CD4-positive, alpha-beta T cell treated with Interferon gamma for 1 hour (primary cell): ENCODE measurements around the gene CUBN.

ENCODE experiments used
- DNase-seq: peaks from one replicate; pipeline ENCODE4 v3.0.0-alpha.2; 2020

The CUBN gene

GRCh38 chr10:17129741-17130140, at the start of gene CUBN:
Gene CUBN, minus strand, starts transcription at chr10:17129811. Its CDS starts 46 bp downstream, at chr10:17129765.
- DNase-seq, result no peak

DNA sequence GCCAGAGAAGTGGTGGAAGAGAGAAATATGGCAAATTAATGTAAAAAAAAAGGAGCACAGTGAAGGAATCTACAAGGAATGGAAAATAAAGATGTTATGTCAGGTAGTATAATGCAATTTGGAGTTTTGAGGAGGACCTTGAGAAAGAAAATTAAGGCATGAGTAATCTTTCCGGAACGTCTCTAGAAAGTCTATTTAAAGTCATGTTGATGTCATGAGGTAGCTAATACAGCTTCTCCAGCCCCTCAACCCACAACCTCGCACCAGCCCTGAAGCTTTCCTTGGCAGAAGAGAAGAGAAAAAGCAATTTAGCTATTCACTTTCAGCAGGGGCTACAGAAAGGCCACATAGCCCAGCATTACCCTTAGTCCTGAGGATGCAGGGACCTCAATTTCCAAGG, 49.4 kb upstream of the CUBN start:
- DNase-seq, result no peak

- DNase-seq, result no peak
These were observed 48.4 kb upstream of the CUBN start for GRCh38 chr10:17178006-17178405.

DNA sequence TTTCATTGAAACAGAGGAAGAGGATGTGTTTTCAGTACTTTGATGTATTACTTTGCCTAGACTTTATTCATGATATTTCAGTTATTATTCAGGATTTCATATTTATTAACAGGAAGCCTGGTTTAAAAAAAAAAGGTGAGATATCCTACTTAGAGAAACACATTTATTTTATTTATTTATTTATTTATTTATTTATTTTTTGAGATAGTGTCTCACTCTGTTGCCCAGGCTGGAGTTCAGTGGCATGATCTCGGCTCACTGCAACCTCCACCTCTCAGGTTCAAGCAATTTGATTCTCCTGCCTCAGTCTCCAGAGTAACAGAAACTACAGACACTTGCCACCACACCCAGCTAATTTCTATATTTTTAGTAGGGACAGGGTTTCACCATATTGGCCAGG, 47.4 kb upstream of the CUBN start:
- DNase-seq, result no peak

DNA sequence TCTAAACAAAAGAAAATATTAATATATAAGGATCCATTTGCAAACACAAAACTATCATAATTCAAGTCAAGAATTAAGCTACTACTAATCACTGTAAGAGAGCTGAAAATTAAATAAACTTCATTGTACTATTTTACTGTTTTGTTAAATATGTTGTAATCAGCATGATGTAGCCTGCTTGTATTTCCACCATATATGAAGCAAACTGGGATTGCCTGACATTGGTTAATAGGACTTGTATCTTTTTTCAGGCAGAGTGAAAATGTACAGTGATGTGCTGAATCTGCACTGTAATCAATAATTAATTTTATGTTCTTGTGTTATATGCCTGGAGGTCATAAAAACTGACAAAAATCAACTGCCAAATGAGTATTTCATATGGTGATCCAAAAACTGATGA, 46.5 kb upstream of the CUBN start:
- DNase-seq, result no peak

DNA sequence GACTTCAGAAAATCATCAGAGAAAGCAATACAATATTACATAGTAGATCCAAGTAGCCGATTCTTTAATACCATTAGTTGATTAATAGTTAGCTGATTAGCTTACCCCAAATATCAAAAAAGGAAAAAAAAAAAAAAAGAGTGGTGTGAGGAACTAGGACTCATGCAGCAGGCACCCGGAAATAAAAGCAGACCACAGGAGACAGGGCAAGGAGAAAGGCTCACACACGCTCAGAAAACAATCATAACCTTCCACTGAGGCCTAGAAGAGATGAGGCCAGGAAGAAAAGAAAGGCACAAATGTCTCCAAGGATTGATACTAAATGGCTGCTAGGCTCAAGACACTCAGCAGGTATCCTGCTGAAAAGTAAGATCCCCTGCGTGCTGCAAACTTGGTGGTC, 45.9 kb upstream of the CUBN start:
- DNase-seq, result no peak

DNA sequence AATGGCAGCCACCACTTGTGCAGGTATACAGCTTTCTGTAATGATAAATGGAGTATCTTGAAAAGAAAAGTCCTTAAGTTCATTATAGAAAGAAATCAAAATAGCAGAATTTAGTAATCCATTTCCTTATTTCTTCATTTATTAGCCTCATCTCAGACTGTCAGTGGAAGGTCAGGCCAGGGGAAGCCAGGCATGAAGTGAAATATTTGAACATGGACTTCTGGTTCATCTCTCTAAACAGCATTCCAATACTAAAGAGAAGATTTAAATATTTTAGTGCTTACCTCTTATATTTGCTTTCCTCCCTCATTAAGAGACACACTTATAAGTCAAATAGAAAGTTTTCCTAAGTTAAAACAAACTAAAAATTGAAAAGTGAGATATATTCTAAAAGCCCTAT, 45.0 kb upstream of the CUBN start:
- no peak for DNase-seq

DNA sequence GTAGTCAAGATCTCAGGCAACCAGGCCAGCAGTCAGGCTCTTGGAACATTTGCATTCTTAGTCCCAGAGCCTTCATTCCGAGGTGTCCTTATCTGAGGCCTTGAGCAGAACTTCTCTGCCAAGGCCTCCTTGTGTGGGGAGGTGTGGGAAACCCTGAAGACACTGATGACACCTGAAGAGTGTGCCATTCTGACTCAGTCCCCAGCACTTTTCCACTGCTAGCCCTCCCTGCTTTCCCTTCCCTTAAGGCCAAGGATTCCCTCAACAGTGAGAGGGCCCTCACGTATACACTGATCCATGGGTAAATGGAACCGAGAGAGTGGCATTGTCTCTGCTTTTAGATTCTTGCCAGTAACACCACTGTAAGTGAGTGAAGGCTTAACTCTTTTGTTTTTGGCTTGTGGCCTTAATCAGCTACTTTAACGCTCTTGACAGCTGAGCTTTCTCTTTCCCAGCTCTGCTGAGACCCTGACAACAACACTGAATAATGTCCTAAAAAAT, 41.6 kb upstream of the CUBN start:
- no peak for DNase-seq

DNA sequence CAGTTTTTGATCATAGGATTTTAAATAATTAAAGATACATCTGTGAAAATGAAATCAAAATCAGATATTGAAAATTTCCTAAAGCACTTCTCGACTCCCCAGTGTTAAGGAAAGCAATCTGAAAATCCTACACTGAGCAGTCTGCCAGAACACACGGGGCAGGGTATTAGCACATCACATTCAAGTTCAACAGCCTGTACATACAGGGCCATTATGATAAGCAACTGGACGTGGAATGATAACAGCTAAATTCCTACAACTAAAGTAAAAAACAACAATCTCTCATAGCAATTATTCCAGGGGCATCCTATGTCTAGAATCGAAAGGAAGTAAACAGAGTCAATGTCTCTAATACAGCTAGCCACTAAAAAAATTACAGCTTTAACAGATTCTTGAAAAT, 40.2 kb upstream of the CUBN start:
- DNase-seq, result no peak

DNA sequence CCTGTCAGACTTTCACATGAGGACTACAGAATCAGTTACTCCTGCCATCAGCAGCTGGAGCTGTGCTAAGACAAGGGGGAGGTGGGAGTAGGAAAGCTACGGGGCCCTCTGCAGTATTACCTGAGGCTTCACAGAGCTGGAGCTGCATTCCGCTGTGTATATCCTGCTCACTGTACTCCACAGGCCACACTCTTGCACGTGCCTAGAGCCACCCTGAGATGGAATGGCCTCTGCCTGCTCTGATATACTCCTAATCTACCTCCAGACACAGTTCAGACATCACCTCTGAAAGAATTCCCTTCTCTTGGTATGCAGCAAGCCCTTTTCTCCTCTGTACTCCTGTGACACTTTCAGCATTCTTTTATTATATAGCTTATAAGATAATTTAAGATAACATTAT, 37.1 kb upstream of the CUBN start:
- no peak for DNase-seq

DNA sequence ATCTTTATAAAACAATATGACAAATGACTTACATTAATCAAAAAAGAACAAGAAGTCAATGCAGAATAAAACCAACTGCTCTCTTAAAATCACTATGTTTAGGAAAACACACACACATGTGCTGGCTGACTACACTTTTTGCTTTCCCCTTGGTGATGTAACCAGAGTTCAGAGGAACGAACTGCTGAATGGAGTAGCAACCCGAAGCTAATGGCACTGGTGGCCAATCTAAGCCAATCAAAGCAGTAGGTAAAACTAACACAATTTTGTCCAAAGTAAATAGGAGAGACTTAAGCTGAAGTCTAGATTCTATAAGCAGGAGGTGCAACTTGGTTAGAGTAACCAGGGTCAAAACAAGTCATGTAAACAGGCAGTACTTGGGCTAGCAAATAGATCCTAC, 33.2 kb upstream of the CUBN start:
- no peak for DNase-seq

DNA sequence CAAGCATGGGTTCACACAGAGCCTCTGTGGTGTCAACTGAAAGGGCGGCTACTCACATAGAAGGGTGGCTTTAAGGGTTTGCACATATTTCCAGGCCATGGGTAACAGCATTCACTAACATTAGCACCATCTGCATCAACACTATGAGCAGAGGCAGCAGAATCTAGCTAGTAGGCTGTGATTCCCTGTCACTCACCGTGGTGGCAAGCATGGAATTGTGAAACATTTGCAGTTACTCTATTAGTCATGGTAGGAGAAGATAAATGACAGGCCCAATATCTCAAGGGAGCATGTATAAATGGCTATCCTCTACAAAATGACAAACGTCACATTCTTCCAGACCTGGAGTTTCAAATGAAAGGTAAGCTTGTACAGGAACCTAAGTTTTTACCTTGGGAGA, 32.2 kb upstream of the CUBN start:
- DNase-seq, result no peak

DNA sequence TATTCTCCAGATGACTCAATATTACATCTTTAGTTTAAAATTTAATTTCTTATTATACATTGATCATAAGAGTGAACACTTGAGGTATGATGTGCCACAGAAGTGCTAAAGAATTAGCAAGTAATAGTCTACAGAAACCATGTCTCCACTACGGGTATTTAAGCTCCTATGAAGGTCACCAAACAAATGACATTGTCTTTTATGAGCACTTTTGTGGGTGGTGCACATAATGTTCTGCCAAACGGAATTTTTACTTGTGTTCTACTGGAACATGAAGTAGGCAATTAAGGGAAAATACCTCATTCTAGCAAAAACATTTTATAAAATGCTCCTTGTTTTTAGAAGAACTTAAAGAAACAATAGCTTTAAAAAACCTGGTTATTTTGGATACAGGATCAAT, 27.4 kb upstream of the CUBN start:
- DNase-seq, result no peak

GRCh38 chr10:17155826-17156225, 26.2 kb upstream of the CUBN start:
- DNase-seq, result no peak

- DNase-seq, result no peak
These were observed 24.5 kb upstream of the CUBN start for GRCh38 chr10:17154116-17154515.

DNA sequence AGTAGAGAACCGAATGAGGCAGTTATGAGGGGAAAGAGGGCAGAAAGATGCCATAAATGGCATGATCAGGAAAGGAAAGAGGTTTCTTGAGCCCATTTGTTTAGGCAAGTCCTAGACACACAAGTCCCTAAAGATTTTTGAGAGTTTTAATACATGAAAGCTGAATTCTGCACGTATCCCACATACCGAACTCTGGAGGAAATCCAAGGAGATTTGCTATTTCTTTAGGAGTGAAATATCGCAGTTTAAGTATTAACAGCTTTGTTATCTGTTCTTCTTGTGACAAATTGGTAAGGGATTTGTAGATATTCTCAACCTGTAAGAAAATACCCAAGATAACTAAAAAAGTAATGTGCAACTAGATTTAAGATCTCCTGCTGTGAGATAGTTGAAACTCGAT, 23.7 kb upstream of the CUBN start:
- no peak for DNase-seq

DNA sequence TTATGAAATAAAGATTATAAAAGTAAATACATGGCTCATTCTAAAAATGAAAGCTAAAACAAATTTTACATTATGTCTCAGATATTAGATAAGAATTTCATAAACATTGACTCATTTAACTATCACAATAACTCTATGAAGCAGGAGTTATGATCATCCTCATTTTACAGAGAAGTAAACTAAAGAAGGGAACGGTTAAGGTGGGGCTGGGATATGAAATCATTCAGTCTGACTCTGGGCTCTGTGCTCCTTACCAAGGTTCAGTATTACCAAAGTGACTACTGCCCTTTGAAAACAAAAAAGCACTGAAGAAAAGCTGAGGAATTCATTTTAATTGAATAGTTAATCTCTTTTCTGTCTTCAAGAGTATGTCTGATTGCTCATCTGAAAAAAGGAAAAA, 22.1 kb upstream of the CUBN start:
- no peak for DNase-seq

DNA sequence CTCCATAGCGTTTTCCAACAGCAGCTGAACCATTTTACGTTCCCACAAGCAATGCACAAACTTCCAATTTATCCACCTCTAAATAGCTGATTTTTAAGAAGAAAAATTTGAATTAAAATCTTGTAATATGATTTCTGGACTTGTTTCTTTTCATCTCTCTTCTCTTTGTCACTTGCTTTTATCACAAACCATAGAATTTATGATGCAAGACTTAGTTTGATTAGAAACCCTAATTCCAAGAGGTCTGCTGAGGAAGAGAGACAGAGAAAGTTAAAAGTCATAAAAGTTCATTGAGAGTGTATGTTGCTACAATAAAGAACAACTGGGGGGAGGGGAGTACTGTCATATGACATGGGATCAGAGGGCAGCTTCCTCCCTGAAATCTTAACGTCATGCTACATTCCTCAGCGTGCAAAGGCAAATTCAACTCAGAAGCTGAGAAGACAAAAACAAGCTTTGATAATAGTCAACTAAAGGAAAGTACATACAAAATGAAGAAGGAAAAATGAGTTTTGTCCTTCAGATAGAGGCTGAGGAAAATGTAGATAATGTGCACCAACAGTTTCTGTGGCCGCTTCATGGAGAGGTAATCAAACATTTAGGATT, 18.4 kb upstream of the CUBN start:
- no peak for DNase-seq

GRCh38 chr10:17146892-17147291, 17.3 kb upstream of the CUBN start:
- no peak for DNase-seq

DNA sequence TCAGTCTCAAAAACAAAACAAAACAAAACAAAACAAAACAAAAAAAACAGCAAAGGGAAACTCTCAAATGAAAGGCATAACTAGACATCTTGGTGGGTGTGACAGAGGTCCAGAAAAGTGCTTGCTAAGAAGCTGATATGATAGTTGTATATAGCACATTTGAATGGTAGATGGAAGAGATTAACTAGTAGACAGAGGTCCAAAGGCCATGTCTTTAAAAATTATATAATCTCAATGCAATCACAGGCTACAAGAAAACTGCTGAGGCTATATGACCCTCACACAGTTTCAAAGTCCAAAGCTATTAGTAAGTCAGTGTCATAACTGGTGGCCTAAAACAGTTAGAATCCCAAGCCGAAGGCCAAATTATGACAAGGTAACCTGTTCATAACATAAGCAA, 15.6 kb upstream of the CUBN start:
- DNase-seq, result no peak

DNA sequence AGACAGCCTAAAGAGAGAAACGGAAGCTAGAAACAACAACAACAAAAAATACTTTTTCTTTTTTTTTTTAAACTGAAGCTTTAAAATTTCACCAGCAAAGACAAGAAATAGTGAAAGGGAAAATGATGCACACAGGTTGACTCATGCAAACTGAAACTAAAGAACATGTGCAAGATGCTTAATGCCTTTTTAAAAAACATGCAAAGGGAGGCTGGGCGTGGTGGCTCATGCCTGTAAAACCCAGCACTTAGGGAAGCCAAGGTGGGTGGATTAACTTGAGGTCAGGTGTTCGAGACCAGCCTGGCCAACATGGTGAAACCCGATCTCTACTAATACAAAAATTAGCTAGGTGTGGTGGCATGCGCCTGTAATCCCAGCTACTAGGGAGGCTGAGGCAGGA, 15.1 kb upstream of the CUBN start:
- DNase-seq, result no peak

- no peak for DNase-seq
These were observed 14.4 kb upstream of the CUBN start for GRCh38 chr10:17144032-17144431.

GRCh38 chr10:17143055-17143690, 13.6 kb upstream of the CUBN start:
- no peak for DNase-seq

DNA sequence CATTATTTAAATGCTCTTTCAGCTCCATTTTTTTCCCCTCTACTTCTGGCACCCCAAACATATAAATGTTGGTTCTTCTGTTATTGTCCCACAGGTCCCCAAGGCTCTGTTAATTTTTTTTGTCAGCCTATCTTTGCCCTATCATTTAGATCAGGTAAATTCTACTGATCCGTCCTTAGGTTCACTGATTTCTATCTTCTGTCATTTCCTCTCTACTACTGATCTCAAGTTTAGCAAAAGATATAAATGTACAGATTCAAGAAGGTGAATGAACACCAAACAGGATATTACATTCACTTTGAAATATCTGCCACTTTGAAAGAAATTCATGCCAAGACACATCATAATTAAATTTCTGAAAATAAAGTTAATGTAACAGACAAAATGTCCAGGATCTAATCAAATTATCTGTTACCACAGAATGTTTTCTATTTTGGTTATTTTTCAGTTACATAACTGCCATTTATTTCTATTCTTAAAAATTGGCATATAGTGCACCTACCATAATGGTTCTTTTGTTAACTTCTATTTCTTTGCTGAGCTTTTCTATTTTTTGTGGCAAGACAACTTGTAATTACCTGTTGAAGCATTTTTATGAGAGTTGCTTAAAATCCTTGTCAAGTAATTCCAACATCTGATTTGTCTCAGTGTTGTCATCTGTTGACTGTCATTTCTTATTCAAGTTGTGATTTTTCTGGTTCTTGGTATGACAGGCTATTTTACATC, 12.1 kb upstream of the CUBN start:
- DNase-seq, result no peak

DNA sequence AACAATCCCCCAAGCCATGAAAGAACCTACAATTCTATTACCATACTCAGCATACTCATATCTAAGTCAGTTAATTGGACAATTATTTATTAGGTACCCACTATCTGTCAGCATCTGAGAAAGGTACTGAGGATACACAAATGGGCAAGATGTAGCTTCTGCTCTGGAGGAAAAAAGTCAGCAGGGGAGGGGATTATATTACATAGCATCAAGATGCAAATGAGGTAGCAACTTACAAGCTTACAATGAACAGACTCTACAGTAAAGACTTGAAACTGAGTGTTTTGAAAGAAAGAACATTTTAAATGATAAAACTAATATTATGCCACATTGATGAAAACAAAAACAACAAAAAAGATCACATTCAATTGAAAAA, 10.8 kb upstream of the CUBN start:
- no peak for DNase-seq
